ENCODE data around the gene NR1H2.
"Not testable (repeated sequence)": the region's sequence is repeated elsewhere in the genome, so short reads cannot be mapped to it uniquely, and the experiment has no call there.

NR1H2 gene

GRCh38 chr19:50378169-50378862, 2.1 kb downstream of the NR1H2 start:
- no peak for DNase-seq (ENCODE audit: low spot score)

- DNase-seq (ENCODE audit: low spot score), result no peak
Observed at GRCh38 chr19:50378863-50379236, 2.6 kb downstream of the NR1H2 start.

GRCh38 chr19:50379602-50380001, 3.3 kb downstream of the NR1H2 start:
- no peak for DNase-seq (ENCODE audit: low spot score)

- DNase-seq (ENCODE audit: low spot score), result no peak
Observed at GRCh38 chr19:50380137-50380536, 3.9 kb downstream of the NR1H2 start.

GRCh38 chr19:50380751-50381151, 4.5 kb downstream of the NR1H2 start:
- DNase-seq (ENCODE audit: low spot score), result no peak

GRCh38 chr19:50381881-50382729, 5.8 kb downstream of the NR1H2 start:
- no peak for DNase-seq (ENCODE audit: low spot score)

GRCh38 chr19:50383001-50383851, 7.0 kb downstream of the NR1H2 start:
- no peak for DNase-seq (ENCODE audit: low spot score)

- peak; percentile 97 for DNase-seq (ENCODE audit: low spot score)
Observed at GRCh38 chr19:50383852-50384684, 7.8 kb downstream of the NR1H2 start, which contains the start of gene POLD1. POLD1 (plus strand) TSS chr19:50384347; CDS start chr19:50398852, 14,505 bp downstream.

- no peak for DNase-seq (ENCODE audit: low spot score)
Observed at GRCh38 chr19:50384685-50385535, 8.7 kb downstream of the NR1H2 start.

- DNase-seq (ENCODE audit: low spot score), result peak; percentile 25
Observed at GRCh38 chr19:50387176-50387867, 11.1 kb downstream of the NR1H2 start.

- no peak for DNase-seq (ENCODE audit: low spot score)
Observed at GRCh38 chr19:50387868-50388245, 11.6 kb downstream of the NR1H2 start.

GRCh38 chr19:50390295-50390694, 14.0 kb downstream of the NR1H2 start:
- not testable (repeated sequence) for DNase-seq (ENCODE audit: low spot score)

GRCh38 chr19:50390952-50391351, 14.7 kb downstream of the NR1H2 start:
- DNase-seq (ENCODE audit: low spot score), result not testable (repeated sequence)

- no peak for DNase-seq (ENCODE audit: low spot score)
Observed at GRCh38 chr19:50392759-50393158, 16.5 kb downstream of the NR1H2 start.

- no peak for DNase-seq (ENCODE audit: low spot score)
Observed at GRCh38 chr19:50393589-50393988, 17.3 kb downstream of the NR1H2 start.

GRCh38 chr19:50394017-50394416, 17.8 kb downstream of the NR1H2 start:
- DNase-seq (ENCODE audit: low spot score), result no peak

GRCh38 chr19:50398675-50399367, 22.6 kb downstream of the NR1H2 start:
- DNase-seq (ENCODE audit: low spot score), result no peak

GRCh38 chr19:50399368-50399745, 23.1 kb downstream of the NR1H2 start:
- DNase-seq (ENCODE audit: low spot score), result no peak
